Measurements from ENCODE around the gene FNDC3A. TPM values are rescaled to one million over a fixed set of nuclear protein-coding genes. Genes with fewer than 3 reads are reported as not detected.

Gene FNDC3A
- total RNA-seq, 4 donors from 2014 or later = 31.3 to 129 (median 69.9) TPM

GRCh38 chr13:49208619-49209018 is 232.9 kb downstream of the FNDC3A start:
- DNase-seq = no peak
- H3K9me3 ChIP-seq = no peaks in the 10 kb centered on the region
- no peaks in the 10 kb centered on the region for H3K36me3 ChIP-seq
- H3K4me1 ChIP-seq = no peaks in the 10 kb centered on the region
- H3K27ac ChIP-seq = no peak overlapping the region
- intact Hi-C loops (cut with DNase I; ENCODE audit: low total_unique reads) = no loop called here
- no peak overlapping the region for H3K4me3 ChIP-seq
- TF ChIP-seq POLR2A (IDR thresholded peaks at IDR 0.05) (no peak), CTCF (IDR thresholded peaks at IDR 0.05) (no peak)
- no peaks in the 10 kb centered on the region for H3K27me3 ChIP-seq

GRCh38 chr13:49210114-49210513 is 234.4 kb downstream of the FNDC3A start:
- intact Hi-C loops (cut with DNase I; ENCODE audit: low total_unique reads) = no loop called here
- no peak overlapping the region for H3K4me3 ChIP-seq
- H3K36me3 ChIP-seq = no peaks in the 10 kb centered on the region
- TF ChIP-seq CTCF (IDR thresholded peaks at IDR 0.05) (no peak), POLR2A (IDR thresholded peaks at IDR 0.05) (no peak)
- no peaks in the 10 kb centered on the region for H3K4me1 ChIP-seq
- no peaks in the 10 kb centered on the region for H3K27me3 ChIP-seq
- no peak for DNase-seq
- no peaks in the 10 kb centered on the region for H3K9me3 ChIP-seq
- H3K27ac ChIP-seq = no peak overlapping the region

- Histone ChIP-seq H3K4me3 (no peak overlapping the region), H3K27me3 (no peaks in the 10 kb centered on the region), H3K4me1 (no peaks in the 10 kb centered on the region), H3K36me3 (no peaks in the 10 kb centered on the region), H3K9me3 (no peaks in the 10 kb centered on the region), H3K27ac (no peak overlapping the region)
- intact Hi-C loops (cut with DNase I; ENCODE audit: low total_unique reads) = no loop called here
- TF ChIP-seq CTCF (IDR thresholded peaks at IDR 0.05) (no peak), POLR2A (IDR thresholded peaks at IDR 0.05) (no peak)
- no peak for DNase-seq
Measured at GRCh38 chr13:49210669-49211068, 235.0 kb downstream of the FNDC3A start.

- Histone ChIP-seq H3K27me3 (no peaks in the 10 kb centered on the region), H3K4me1 (no peaks in the 10 kb centered on the region), H3K36me3 (no peaks in the 10 kb centered on the region), H3K27ac (no peak overlapping the region), H3K9me3 (no peaks in the 10 kb centered on the region), H3K4me3 (no peak overlapping the region)
- intact Hi-C loops (cut with DNase I; ENCODE audit: low total_unique reads) = no loop called here
- TF ChIP-seq POLR2A (IDR thresholded peaks at IDR 0.05) (no peak), CTCF (IDR thresholded peaks at IDR 0.05) (no peak)
- DNase-seq = no peak
Measured at GRCh38 chr13:49213539-49213938, 237.8 kb downstream of the FNDC3A start.

GRCh38 chr13:49213997-49214916 is 238.5 kb downstream of the FNDC3A start:
- Histone ChIP-seq H3K4me3 (no peak overlapping the region), H3K36me3 (no peaks in the 10 kb centered on the region), H3K27ac (no peak overlapping the region), H3K27me3 (peaks cover 0 to 5% of the 10 kb centered on the region in 2 donors), H3K4me1 (no peaks in the 10 kb centered on the region), H3K9me3 (no peaks in the 10 kb centered on the region)
- TF ChIP-seq POLR2A (IDR thresholded peaks at IDR 0.05) (no peak), CTCF (IDR thresholded peaks at IDR 0.05) (no peak)
- DNase-seq = no peak
- intact Hi-C loops (cut with DNase I; ENCODE audit: low total_unique reads) = no loop called here
